Activated effector memory CD4-positive, alpha-beta T cell treated with anti-CD3 and anti-CD28 coated beads, Interleukin-2, amount 50 U/mL, for 16 hours (primary cell): ENCODE measurements around the gene ALDH4A1.
A peak's percentile ranks its signal among the peaks of the same experiment; 100 is the strongest.
"Not testable (repeated sequence)": the region's sequence is repeated elsewhere in the genome, so short reads cannot be mapped to it uniquely, and the experiment has no call there.

Source experiments
- DNase-seq: peaks from one replicate; pipeline ENCODE4 v3.0.0-alpha.2; 2020

ALDH4A1 gene

GRCh38 chr1:18875796-18876128 is 26.6 kb downstream of the ALDH4A1 start:
- no peak for DNase-seq

DNA sequence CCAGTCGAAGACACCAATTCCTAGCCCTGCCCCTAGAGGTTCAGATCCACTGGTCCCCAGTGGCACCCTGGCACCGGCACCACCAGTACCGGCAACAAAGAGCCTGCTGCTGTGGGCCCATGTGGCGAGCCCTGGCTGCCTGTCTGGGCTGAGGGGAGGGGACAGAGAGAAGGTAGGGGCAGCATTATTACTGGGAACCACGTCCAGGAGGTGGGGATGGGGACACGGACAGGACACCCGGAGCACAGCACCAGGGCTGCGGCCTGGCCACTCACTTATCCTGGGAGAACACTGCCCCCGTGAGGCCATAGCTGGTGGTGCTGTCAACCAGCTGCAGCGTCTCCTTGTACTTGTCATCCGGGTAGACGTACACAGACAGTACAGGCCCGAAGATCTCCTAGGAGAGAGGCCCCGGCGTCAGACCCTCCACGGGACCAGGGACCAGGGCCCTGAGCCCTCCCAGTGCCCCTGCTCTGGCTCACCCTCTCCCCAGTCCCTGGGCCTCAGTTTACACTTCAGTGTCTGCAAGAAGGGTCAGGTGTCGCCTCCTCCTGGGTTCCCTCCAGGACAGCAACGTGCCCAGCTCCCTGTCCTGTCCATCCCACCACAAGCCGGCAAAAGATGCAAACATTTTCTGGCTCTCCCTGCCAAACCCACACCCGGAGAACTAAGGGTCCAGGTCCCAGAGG is 27.1 kb downstream of the ALDH4A1 start:
- DNase-seq = peak; percentile 88

DNA sequence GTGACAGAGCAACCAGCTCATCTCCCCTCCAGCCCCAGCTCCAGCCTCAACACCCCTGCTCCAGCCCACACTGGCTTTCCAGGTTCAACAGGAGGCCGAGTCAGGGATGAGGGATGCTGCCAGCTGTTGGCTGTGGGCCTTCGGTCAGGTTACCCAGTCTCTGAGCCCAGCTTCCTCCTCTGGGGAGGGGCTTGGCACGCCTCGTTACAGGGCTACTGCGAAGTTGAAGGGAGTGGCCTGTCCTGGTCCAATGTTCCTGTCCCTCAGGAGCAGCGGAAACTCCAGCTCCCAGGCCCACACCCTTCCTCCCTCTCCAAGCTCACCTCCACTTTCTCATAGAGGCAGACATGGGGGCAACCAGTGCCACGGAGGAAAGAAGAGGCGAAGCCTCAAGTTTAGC is 27.8 kb downstream of the ALDH4A1 start:
- no peak for DNase-seq

- no peak for DNase-seq
These were observed 28.3 kb downstream of the ALDH4A1 start for GRCh38 chr1:18874036-18874435.

GRCh38 chr1:18872071-18872611 is 30.2 kb downstream of the ALDH4A1 start:
- DNase-seq = no peak

- DNase-seq = no peak
These were observed 30.8 kb downstream of the ALDH4A1 start for GRCh38 chr1:18871401-18872070.

GRCh38 chr1:18870957-18871356 is 31.4 kb downstream of the ALDH4A1 start:
- no peak for DNase-seq

DNA sequence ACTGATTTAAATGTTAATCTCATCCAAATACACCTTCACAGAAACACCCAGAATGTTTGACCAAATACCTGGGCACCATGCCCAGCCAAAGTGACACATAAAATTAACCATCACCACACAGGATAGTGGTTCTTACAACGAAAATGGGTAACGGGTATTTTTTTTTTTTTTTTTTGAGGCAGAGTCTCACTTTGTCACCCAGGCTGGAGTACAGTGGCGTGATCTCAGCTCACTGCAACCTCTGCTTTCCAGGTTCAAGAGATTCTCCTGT is 31.8 kb downstream of the ALDH4A1 start:
- not testable (repeated sequence) for DNase-seq

DNA sequence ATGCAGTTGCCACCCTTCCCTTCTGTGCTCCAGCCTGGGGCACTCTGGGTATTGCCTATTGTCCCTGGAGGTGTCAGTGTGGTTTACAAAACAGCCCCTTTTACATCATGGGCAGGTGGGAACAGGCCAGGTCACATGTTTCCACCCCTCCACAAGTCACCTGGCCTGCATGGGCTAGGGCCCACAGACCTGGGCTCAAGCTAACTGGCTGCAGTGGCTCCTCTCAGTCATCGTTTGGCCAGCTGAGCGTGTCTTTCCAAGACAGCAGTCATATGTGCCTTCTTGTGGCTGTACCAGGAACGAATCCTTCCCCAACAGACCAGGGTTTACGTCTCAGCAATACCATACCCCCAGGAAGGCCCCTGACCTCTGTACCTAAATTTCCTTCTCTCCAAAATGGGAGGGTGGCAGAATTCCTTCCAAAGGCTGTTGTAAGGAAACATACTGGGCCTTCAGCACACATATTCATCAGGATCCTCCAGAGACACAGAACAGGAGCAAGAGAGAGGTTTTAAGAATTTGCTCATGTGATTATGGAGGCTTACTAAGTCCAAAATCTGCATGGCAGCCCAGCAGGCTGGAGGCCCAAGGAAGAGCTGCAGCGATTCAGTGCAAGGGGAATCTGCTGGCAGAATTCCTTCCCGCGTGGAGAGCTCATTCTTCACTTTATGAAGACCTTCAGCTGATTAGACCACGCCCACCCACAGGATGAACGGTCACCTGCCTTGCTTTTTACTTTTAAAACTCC is 32.3 kb downstream of the ALDH4A1 start:
- no peak for DNase-seq

- no peak for DNase-seq
These were observed 33.4 kb downstream of the ALDH4A1 start for GRCh38 chr1:18868801-18869424.

GRCh38 chr1:18868354-18868753 is 34.0 kb downstream of the ALDH4A1 start:
- DNase-seq = no peak

GRCh38 chr1:18866846-18867245 is 35.5 kb downstream of the ALDH4A1 start:
- DNase-seq = no peak

DNA sequence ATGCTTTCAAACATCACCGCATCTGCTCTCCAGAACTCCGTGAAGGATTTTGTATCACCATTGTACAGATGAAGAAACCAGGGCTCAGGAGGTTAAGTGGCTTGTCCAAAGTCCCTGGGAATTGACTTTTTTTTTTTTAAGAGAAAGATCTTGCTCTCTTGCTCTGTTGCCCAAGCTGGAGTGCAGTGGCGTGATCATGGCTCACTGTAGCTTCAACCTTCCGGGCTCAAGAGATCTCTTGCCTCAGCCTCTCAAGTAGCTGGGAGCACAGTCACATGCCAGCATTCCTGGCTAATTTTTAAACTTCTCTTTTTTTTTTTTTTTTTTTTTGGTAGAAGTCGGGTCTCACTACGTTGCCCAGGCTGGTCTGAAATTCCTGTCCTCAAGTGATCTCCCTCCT is 36.0 kb downstream of the ALDH4A1 start:
- no peak for DNase-seq

DNA sequence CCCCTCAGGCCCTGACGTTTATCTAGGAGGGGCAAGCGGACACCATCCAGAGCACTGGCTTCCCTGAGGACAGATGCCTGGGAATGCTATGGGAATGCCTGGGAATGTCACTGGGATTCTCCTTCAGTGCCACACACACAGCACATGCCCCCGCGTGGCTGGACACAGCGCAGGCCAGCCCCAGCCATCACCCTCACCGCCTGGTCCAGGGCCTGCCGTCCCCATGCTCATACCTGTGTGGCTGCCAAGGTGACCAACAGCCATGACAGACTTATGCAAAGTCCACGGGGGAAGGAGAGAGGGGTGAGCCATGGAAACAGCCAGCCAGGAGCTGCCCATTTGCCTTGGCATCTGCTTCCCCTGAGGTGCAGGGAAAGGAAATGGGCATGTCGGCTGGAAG is 37.2 kb downstream of the ALDH4A1 start:
- no peak for DNase-seq

- no peak for DNase-seq
These were observed 40.8 kb downstream of the ALDH4A1 start for GRCh38 chr1:18861590-18861989.

DNA sequence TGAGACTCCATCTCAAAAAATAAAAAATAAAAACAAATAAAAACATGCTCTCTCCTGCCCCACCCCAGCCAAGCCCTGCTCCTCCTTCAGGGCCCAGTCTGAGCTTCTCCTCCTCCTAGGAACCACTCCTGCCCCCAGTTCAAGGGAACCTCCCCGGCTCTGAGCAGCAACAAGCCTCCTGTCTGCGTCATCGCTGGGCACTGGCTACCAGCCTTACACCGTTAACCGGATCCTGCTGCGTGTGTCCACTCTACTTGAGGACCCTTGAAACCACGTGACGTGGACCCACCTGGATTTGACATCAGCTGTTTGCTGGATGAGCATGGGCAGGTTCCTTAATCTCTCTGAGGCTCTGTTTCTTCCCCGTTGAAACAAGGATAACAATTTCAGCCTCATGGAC is 41.3 kb downstream of the ALDH4A1 start:
- no peak for DNase-seq

DNA sequence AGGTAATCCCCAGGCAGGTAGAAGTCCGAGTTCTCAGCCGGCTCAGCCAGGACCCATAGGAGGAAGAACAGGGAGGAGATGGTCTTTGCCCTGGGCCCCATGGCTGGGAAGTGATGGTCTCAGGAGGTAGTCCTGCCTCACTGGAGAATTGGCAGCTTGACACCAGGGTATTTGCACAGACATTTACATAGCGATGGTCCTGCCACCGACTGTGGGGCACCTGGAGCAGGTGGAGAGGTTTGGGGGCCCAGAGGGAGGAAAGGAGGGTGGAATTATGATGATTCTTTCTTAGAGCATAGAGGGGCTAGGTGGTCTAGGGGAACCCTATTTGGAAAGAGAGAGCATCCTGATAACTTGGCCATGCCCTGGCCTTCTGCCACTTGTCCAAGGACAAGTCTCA is 42.8 kb downstream of the ALDH4A1 start, which contains the start of gene TAS1R2:
TAS1R2 (minus strand) TSS at position 101 of the 400 bp plus-strand sequence; CDS start at position 101, 0 bp downstream.
- DNase-seq = no peak

GRCh38 chr1:18858070-18858688 is 44.2 kb downstream of the ALDH4A1 start:
- DNase-seq = no peak

DNA sequence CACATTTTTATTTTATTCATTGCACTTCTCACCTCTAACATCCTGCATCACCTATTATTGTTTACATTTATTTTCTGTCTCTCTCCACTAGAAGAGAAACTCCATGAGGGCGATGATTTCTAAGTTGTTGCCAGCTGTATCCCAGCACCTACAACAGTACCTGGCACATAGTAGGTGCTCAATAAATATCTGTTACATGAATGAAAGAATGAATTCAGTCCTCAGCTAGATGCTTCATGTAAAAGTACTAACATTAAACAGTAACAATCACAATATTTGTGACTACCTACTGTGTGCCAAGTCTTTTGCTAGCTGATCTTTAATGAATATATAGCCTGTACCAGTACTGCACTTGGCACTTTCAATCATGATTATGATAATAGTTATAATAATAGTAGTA is 45.9 kb downstream of the ALDH4A1 start:
- DNase-seq = no peak

DNA sequence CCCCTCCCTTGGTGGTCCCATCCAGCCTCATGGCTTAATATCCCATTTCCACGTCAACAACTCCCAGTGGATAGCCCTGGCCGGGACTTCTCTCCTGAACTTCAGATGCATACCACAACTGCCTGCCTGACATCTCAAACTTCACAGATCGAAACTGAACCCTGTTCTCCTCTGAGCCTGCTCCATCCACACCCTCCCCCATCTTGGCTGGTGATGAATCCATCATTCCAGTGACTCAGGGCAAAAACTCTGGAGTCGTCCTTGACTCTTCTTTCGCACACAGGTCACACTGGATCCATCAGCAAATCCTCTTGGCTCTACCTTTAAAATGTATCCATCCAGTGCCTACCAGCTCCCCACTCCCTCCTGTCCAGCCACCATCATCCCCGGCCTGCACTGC is 46.8 kb downstream of the ALDH4A1 start:
- no peak for DNase-seq

GRCh38 chr1:18854331-18855025 is 47.9 kb downstream of the ALDH4A1 start:
- DNase-seq = no peak

DNA sequence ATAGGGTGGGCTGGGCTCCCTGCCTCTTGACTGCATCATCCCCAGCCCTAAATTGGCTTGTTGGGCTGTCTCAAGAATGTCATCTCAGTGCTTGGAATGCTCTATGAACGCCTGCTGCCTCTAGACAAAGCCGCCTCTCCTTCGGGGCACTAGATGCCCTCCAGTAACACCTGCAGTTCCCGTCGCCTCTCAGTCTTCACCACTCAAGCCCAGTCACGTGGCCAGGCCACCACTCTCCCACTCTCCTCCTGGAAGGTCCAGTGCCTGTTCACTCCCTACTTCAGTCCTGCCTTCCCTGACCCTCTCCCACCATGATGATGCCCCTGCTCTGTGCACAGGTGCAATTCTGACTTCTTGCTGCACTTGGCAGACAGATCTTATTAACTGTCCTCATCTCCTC is 49.9 kb downstream of the ALDH4A1 start:
- DNase-seq = no peak
